ENCODE results near the gene NRXN3. TPM values are rescaled to one million over a fixed set of nuclear protein-coding genes. Genes with fewer than 3 reads are reported as not detected.

Gene NRXN3
- total and polyA plus RNA-seq, 2 of the 13 experiments (the other 11 are each of a cell fraction or from before 2014, with no cell fraction given): 0.03 TPM; not detected in 1

DNA sequence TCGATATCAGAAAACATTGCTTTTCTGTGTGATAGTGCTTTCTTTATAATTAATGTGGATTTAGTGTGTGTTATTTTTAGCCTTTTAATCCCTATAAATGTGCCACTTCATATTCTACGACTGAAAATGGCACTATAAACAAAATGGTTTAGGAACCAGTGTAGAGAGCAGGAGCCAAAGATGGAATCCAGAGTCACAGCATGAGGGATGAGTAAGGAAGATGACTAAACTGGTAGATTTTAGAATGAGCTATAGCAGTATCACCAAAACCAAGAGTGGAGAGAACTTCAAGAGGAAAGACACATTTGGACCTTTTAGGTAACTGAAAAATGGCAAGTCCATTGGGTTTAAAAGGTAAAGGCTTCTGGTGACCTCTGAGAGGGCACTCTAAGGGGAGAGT is 887.2 kb downstream of the NRXN3 start:
- intact Hi-C loops (cut with micrococcal nuclease; ENCODE audit: unreplicated experiment) (no loop called here), in situ Hi-C loops (cut with HindIII; ENCODE audit: extremely low pct_ligation_motif_present, low pct_unique_long_range_greater_than_20kb) (no loop called here)
- Histone ChIP-seq H3K4me1 (ENCODE audit: insufficient read depth, low read length) (no peaks in the 10 kb centered on the region), H3K27ac (ENCODE audit: extremely low read length, insufficient read depth, low read length) (no peak overlapping the region), H3K79me2 (ENCODE audit: insufficient read depth, low read length) (no peaks in the 10 kb centered on the region), H4K20me1 (ENCODE audit: insufficient read depth, low read length) (no peaks in the 10 kb centered on the region), H3K4me2 (ENCODE audit: low read depth, low read length) (no peak overlapping the region), H3K9me3 (ENCODE audit: low read length) (peaks cover 45% of the 10 kb centered on the region), H3K27me3 (ENCODE audit: control insufficient read depth in 1 of 2, insufficient read depth in 2 of 2, low read length in 2 of 2) (no peaks in the 10 kb centered on the region), H2AFZ (ENCODE audit: low read length) (no peak overlapping the region), H3K9ac (ENCODE audit: insufficient read depth, low read depth, low read length) (no peak overlapping the region), H3K36me3 (replicated peaks in 1 of 2; ENCODE audit: control insufficient read depth in 1 of 2, insufficient read depth in 2 of 2, low read length in 2 of 2) (no peaks in the 10 kb centered on the region), H3K4me3 (replicated peaks in 1 of 3; ENCODE audit: insufficient read depth in 1 of 3, low read depth in 2 of 3, low read length in 3 of 3) (no peak overlapping the region)
- 11% methylated on average over 2 of the region's 2 CpGs for WGBS (ENCODE audit: low lambda C conversion rate)
- FAIRE-seq (no peak), DNase-seq (ENCODE audit: low spot score) (no peak), ATAC-seq (no peak)
- no TSS peak for BruUV-seq (replicated peaks)
- ChIA-PET CTCF (ENCODE audit: low intra/inter-chr PET ratio, low total read pairs) (no interaction called here), POLR2A (no interaction called here)
- no peak for TF ChIP-seq SPEN (CRISPR knock-in tag; IDR thresholded peaks at IDR 0.05; ENCODE audit: low read depth)
- TF ChIP-seq, protein P1, sequence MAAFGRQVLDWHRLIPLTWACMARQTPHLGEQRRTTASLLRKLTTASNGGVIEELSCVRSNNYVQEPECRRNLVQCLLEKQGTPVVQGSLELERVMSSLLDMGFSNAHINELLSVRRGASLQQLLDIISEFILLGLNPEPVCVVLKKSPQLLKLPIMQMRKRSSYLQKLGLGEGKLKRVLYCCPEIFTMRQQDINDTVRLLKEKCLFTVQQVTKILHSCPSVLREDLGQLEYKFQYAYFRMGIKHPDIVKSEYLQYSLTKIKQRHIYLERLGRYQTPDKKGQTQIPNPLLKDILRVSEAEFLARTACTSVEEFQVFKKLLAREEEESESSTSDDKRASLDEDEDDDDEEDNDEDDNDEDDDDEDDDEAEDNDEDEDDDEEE (CRISPR knock-in tag; IDR thresholded peaks at IDR 0.05): no peak
- TF ChIP-seq RFX1 (IDR thresholded peaks at IDR 0.05): no peak
- no peak for TF ChIP-seq ZMYM4 (CRISPR knock-in tag; IDR thresholded peaks at IDR 0.05)
- TF ChIP-seq, protein P2, sequence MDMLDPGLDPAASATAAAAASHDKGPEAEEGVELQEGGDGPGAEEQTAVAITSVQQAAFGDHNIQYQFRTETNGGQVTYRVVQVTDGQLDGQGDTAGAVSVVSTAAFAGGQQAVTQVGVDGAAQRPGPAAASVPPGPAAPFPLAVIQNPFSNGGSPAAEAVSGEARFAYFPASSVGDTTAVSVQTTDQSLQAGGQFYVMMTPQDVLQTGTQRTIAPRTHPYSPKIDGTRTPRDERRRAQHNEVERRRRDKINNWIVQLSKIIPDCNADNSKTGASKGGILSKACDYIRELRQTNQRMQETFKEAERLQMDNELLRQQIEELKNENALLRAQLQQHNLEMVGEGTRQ (IDR thresholded peaks at IDR 0.05; ENCODE audit: low read depth, low read length): no peak
- TF ChIP-seq, protein P2 (CRISPR knock-in tag; IDR thresholded peaks at IDR 0.05; ENCODE audit: borderline replicate concordance): no peak
- TF ChIP-seq LCORL (IDR thresholded peaks at IDR 0.05): no peak
- TF ChIP-seq LCORL (CRISPR knock-in tag; IDR thresholded peaks at IDR 0.05): no peak
- TF ChIP-seq, protein P3, sequence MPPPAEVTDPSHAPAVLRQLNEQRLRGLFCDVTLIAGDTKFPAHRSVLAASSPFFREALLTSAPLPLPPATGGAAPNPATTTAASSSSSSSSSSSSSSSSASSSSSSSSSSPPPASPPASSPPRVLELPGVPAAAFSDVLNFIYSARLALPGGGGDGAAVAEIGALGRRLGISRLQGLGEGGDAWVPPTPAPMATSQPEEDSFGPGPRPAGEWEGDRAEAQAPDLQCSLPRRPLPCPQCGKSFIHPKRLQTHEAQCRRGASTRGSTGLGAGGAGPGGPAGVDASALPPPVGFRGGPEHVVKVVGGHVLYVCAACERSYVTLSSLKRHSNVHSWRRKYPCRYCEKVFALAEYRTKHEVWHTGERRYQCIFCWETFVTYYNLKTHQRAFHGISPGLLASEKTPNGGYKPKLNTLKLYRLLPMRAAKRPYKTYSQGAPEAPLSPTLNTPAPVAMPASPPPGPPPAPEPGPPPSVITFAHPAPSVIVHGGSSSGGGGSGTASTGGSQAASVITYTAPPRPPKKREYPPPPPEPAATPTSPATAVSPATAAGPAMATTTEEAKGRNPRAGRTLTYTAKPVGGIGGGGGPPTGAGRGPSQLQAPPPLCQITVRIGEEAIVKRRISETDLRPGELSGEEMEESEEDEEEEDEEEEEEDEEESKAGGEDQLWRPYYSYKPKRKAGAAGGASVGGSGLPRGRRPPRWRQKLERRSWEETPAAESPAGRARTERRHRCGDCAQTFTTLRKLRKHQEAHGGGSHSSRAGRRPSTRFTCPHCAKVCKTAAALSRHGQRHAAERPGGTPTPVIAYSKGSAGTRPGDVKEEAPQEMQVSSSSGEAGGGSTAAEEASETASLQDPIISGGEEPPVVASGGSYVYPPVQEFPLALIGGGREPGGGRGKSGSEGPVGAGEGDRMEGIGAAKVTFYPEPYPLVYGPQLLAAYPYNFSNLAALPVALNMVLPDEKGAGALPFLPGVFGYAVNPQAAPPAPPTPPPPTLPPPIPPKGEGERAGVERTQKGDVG (CRISPR knock-in tag; IDR thresholded peaks at IDR 0.05; ENCODE audit: borderline replicate concordance): no peak
- no peak for TF ChIP-seq ZNF343 (CRISPR knock-in tag; IDR thresholded peaks at IDR 0.05)
- no peak for TF ChIP-seq ZKSCAN8 (CRISPR knock-in tag; IDR thresholded peaks at IDR 0.05; ENCODE audit: borderline replicate concordance)
- TF ChIP-seq, protein P4, sequence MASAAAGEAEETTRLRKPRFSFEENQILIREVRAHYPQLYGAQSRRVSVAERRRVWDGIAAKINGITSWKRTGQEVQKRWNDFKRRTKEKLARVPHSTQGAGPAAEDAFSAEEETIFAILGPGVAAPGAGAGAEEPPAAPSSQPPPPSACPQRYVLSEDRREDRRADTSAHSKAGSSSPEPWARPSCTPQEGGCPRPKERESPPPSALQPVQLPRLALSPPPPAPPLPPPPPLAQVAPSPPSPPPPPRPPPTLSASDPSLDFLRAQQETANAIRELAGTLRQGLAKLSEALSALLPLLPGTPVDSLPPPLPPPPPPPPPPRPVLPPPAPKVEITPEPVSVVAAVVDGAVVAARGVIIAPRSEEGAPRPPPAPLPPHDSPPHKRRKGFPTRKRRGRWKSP (CRISPR knock-in tag; IDR thresholded peaks at IDR 0.05): no peak
- TF ChIP-seq ASH2L (IDR thresholded peaks at IDR 0.05; ENCODE audit: insufficient read length, low read depth, low read length): no peak
- no peak for TF ChIP-seq ZNF432 (CRISPR knock-in tag; IDR thresholded peaks at IDR 0.05; ENCODE audit: borderline replicate concordance)
- TF ChIP-seq CHD4 (IDR thresholded peaks at IDR 0.05; ENCODE audit: borderline replicate concordance, low read length): no peak
- no peak for TF ChIP-seq HNF4G (IDR thresholded peaks at IDR 0.05; ENCODE audit: borderline replicate concordance, low read depth, low read length)
- no peak for TF ChIP-seq HNF4G (CRISPR knock-in tag; IDR thresholded peaks at IDR 0.05; ENCODE audit: borderline replicate concordance, low read depth)
- no peak for TF ChIP-seq NCOA2 (CRISPR knock-in tag; IDR thresholded peaks at IDR 0.05)

Measured in HepG2 (cell line).